Adrenal gland (tissue), 12 donors: ENCODE results near the gene PPIL3. TPM values are rescaled to one million over a fixed set of nuclear protein-coding genes. Genes with fewer than 3 reads are reported as not detected.

Experiments used
- DNase-seq, 7 donors: peaks; one replicate each; pipeline ENCODE4 v3.0.0-alpha.2; 2019 to 2020
- H3K27ac ChIP-seq, 5 donors: fragments of 200-600 bp; sonication (generic) in 4 of 5; 1 replicate in 3 of 5; 2 replicates in 2 of 5; pipeline versions ENCODE4 v1.5.1 to v1.8.0; 2016 to 2020; ENCODE audit warnings: mild to moderate bottlenecking in 1 of 5
- H3K27me3 ChIP-seq: fragments of 200-600 bp; 2 replicates; pipeline ENCODE4 v1.8.0; 2021
- H3K36me3 ChIP-seq, 2 donors: fragments of 200-600 bp; replicated peaks in 1 of 2; 1 replicate in 1 of 2; 2 replicates in 1 of 2; pipeline versions ENCODE4 v1.5.1 to v1.8.0; 2018 to 2022
- H3K4me1 ChIP-seq, 2 donors: fragments of 200-600 bp; replicated peaks in 1 of 2; 1 replicate in 1 of 2; 2 replicates in 1 of 2; pipeline versions ENCODE4 v1.5.1 to v1.8.0; 2018 to 2021
- H3K4me3 ChIP-seq, 4 donors: fragments of 200-600 bp; sonication (generic) in 3 of 4; one replicate each; pipeline ENCODE4 v1.5.1; 2016 to 2018
- H3K9me3 ChIP-seq, 3 donors: fragments of 200-600 bp; sonication (generic) in 1 of 3; replicated peaks in 1 of 3; 1 replicate in 2 of 3; 2 replicates in 1 of 3; pipeline versions ENCODE4 v1.5.1 to v1.8.0; 2016 to 2021
- CTCF ChIP-seq, 6 experiments: fragments of 450-650 bp in 4 of 6; fragments of 200-600 bp in 2 of 6; sonication (generic) in 1 of 6; IDR thresholded peaks; 1 replicate in 5 of 6; 2 replicates in 1 of 6; pipeline versions ENCODE4 v1.5.1 to v1.8.0; 2016 to 2021; ENCODE audit warnings: antibody characterized with exemption in 6 of 6, mild to moderate bottlenecking in 2 of 6, moderate library complexity in 1 of 6
- POLR2A ChIP-seq, 2 donors: fragments of 450-650 bp; IDR thresholded peaks; one replicate each; pipeline ENCODE4 v1.6.1; 2017; ENCODE audit warnings: antibody characterized with exemption in 2 of 2, mild to moderate bottlenecking in 2 of 2, moderate library complexity in 1 of 2
- WGBS, 4 donors: extraction: QIAGEN DNeasy Blood & Tissue Kit in 2 of 4; methylation state at CpG; one replicate each; pipeline versions ENCODE4 v1.1.5 to v1.1.7; 2013 to 2017; 5-methylcytosine and 5-hydroxymethylcytosine counted together
- intact Hi-C, 2 donors: fragments of 100-400 bp; cut with DNase I; formaldehyde crosslinking; loops; one replicate each; pipeline versions ENCODE4 v1.14.1 to v1.15.0; 2022 to 2023
- polyA plus RNA-seq, 3 donors: library from polyadenylated mRNA; stranded (reverse); fragments of 200-250 nt in 2 of 3; fragments of 350-450 nt in 1 of 3; fragmentation: Illumina TruSeq in 1 of 3; extraction: RNeasy Lipid Tissue Mini Kit (QIAGEN cat#74804) in 1 of 3; gene quantifications; one replicate each; pipeline ENCODE4 v1.2.3, GENCODE V29; 2013 to 2014
- total RNA-seq, 9 donors: library from RNA; depleted of rRNA in 4 of 9; stranded (reverse); fragments of >200 nt in 4 of 9; fragments of 120-200 nt in 1 of 9; fragmentation: NEBNext Ultra II Directional in 1 of 9; extraction: Animal tissue kit (Norgen Biotek cat#: 25700) in 1 of 9; gene quantifications; one replicate each; pipeline versions ENCODE4 v1.1.0 to v1.2.4, GENCODE V29; 2013 to 2023
- donor health status: healthy with polysubstance abuse.
- donor health status: Bipolar disorder and iron deficiency.
- donor health status: DM: yes; HTN: yes; CAD: no.
- donor health status: DM: no; HTN: no; CAD: no.
- donor health status: DM: no; HTN: no; CAD: no.
- donor health status: DM: yes; HTN: yes; CAD: no.

Gene PPIL3
- total and polyA plus RNA-seq, 12 donors, result 13.2 to 186 (median 31.6) TPM

- no peak for DNase-seq
- 87 to 91% (median 90%) methylated on average over 10 of the region's 10 CpGs for WGBS, 4 donors
- Histone ChIP-seq H3K9me3 (no peaks in the 10 kb centered on the region), H3K4me1 (no peaks in the 10 kb centered on the region), H3K27ac (no peak overlapping the region), H3K4me3 (no peak overlapping the region), H3K36me3 (peaks cover 0 to 2% of the 10 kb centered on the region in 2 donors), H3K27me3 (no peaks in the 10 kb centered on the region)
- no peak for TF ChIP-seq CTCF (IDR thresholded peaks at IDR 0.05)
- TF ChIP-seq POLR2A (IDR thresholded peaks at IDR 0.05), result no peak
- intact Hi-C loops, result no loop called here
Measured at GRCh38 chr2:200845669-200846325, 43.1 kb downstream of the PPIL3 start.

- Histone ChIP-seq H3K27me3 (no peaks in the 10 kb centered on the region), H3K27ac (no peak overlapping the region), H3K4me1 (no peaks in the 10 kb centered on the region), H3K36me3 (no peaks in the 10 kb centered on the region), H3K4me3 (no peak overlapping the region), H3K9me3 (no peaks in the 10 kb centered on the region)
- WGBS, 4 donors, result 87 to 100% (median 92%) methylated on average over 2 to 5 of the region's 5 CpGs
- intact Hi-C loops, result no loop called here
- no peak for DNase-seq
- TF ChIP-seq POLR2A (IDR thresholded peaks at IDR 0.05) (no peak), CTCF (IDR thresholded peaks at IDR 0.05) (no peak)
Measured at GRCh38 chr2:200845194-200845593, 43.7 kb downstream of the PPIL3 start.

- TF ChIP-seq POLR2A (IDR thresholded peaks at IDR 0.05), result no peak
- Histone ChIP-seq H3K4me1 (no peaks in the 10 kb centered on the region), H3K36me3 (no peaks in the 10 kb centered on the region), H3K9me3 (no peaks in the 10 kb centered on the region), H3K27ac (no peak overlapping the region), H3K4me3 (no peak overlapping the region), H3K27me3 (no peaks in the 10 kb centered on the region)
- intact Hi-C loops, result no loop called here
- 92 to 96% (median 95%) methylated on average over 10 to 24 of the region's 24 CpGs for WGBS, 4 donors
- no peak for DNase-seq
Measured at GRCh38 chr2:200843993-200844948, 44.6 kb downstream of the PPIL3 start.

- Histone ChIP-seq H3K9me3 (no peaks in the 10 kb centered on the region), H3K27me3 (no peaks in the 10 kb centered on the region), H3K36me3 (no peaks in the 10 kb centered on the region), H3K4me1 (no peaks in the 10 kb centered on the region), H3K27ac (no peak overlapping the region), H3K4me3 (no peak overlapping the region)
- intact Hi-C loops, result no loop called here
- TF ChIP-seq POLR2A (IDR thresholded peaks at IDR 0.05), result no peak
- no peak for TF ChIP-seq CTCF (IDR thresholded peaks at IDR 0.05)
- no peak for DNase-seq
- 91 to 94% (median 92%) methylated on average over 3 of the region's 3 CpGs for WGBS, 4 donors
Measured at GRCh38 chr2:200839513-200839912, 49.4 kb downstream of the PPIL3 start.
